ENCODE results near the gene PTH2. TPM values are rescaled to one million over a fixed set of nuclear protein-coding genes. Genes with fewer than 3 reads are reported as not detected.

PTH2 gene
- total RNA-seq, 4 donors from 2014 or later = not detected

DNA sequence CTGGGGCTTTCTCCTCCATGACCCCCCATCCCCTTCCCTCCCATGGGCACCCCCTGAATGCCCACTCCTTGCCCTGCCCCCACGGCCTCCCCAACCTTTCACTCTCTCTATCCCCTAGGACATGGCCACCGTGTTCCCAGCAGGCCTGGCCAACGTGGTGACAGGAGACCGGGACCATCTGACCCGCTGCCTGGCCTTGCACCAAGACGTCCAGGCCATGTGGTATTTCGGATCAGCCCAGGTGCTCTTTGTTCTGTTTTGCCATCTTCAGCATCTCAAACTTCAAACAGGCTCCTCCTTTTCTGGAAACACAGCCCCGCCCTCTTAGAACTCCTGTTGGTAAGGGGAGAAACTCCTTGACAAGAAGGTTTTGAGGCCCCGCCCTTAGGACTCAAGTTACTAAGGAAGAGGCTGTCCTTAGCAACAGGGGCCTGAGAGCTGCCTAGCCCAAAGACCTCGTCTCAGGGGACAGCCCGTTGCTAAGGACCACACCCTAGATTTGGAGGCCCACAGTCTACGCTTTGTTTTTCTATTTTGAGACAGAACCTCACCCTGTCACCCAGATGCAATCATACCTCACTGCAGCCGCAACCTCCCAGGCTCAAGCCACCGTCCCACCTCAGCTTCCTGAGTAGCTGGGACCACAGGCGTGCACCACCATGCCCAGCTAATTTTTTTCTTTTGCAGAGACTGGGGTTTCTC is 45.7 kb upstream of the PTH2 start:
- H3K36me3 ChIP-seq = peaks cover 0 to 11% of the 10 kb centered on the region in 2 donors
- peak overlapping the region in 1 of 3 donors; percentile 45 for H3K27ac ChIP-seq
- TF ChIP-seq CTCF (IDR thresholded peaks at IDR 0.05) (no peak), POLR2A (IDR thresholded peaks at IDR 0.05) (no peak)
- WGBS, 2 donors = 70 to 75% methylated on average over 15 of the region's 15 CpGs
- intact Hi-C loops (cut with DNase I) = no loop called here
- H3K9me3 ChIP-seq = no peaks in the 10 kb centered on the region
- peaks cover 4 to 8% of the 10 kb centered on the region in 2 donors for H3K4me1 ChIP-seq
- H3K4me3 ChIP-seq (replicated peaks in 1 of 3) = no peak overlapping the region
- H3K27me3 ChIP-seq = no peaks in the 10 kb centered on the region
- peak; percentile 18 to 36 for DNase-seq

GRCh38 chr19:49468199-49468598 is 45.0 kb upstream of the PTH2 start:
- TF ChIP-seq CTCF (IDR thresholded peaks at IDR 0.05) = no peak
- no peak for TF ChIP-seq POLR2A (IDR thresholded peaks at IDR 0.05)
- intact Hi-C loops (cut with DNase I) = no loop called here
- Histone ChIP-seq H3K4me3 (replicated peaks in 1 of 3) (no peak overlapping the region), H3K4me1 (peaks cover 0 to 8% of the 10 kb centered on the region in 2 donors), H3K27me3 (no peaks in the 10 kb centered on the region), H3K36me3 (peaks cover 0 to 11% of the 10 kb centered on the region in 2 donors), H3K27ac (peak overlapping the region in 1 of 3 donors; percentile 45), H3K9me3 (no peaks in the 10 kb centered on the region)
- 91 to 95% methylated on average over 13 to 19 of the region's 19 CpGs for WGBS, 2 donors
- DNase-seq = no peak

- Histone ChIP-seq H3K4me3 (replicated peaks in 1 of 3) (no peak overlapping the region), H3K36me3 (peaks cover 0 to 11% of the 10 kb centered on the region in 2 donors), H3K27me3 (no peaks in the 10 kb centered on the region), H3K9me3 (no peaks in the 10 kb centered on the region), H3K27ac (no peak overlapping the region), H3K4me1 (peaks cover 0 to 8% of the 10 kb centered on the region in 2 donors)
- DNase-seq = no peak
- intact Hi-C loops (cut with DNase I) = no loop called here
- no peak for TF ChIP-seq POLR2A (IDR thresholded peaks at IDR 0.05)
- no peak for TF ChIP-seq CTCF (IDR thresholded peaks at IDR 0.05)
- WGBS, 2 donors = 100% methylated on average over 1 of the region's 3 CpGs; no CpG with 5 or more reads in 1 of the 2 donors
Observed at GRCh38 chr19:49465371-49465770, 42.1 kb upstream of the PTH2 start.

- no peak overlapping the region for H3K4me3 ChIP-seq (replicated peaks in 1 of 3)
- intact Hi-C loops (cut with DNase I) = no loop called here
- H3K36me3 ChIP-seq = peaks cover 0 to 14% of the 10 kb centered on the region in 2 donors
- TF ChIP-seq POLR2A (IDR thresholded peaks at IDR 0.05) = no peak
- TF ChIP-seq CTCF (IDR thresholded peaks at IDR 0.05) = no peak
- no peak for DNase-seq
- H3K4me1 ChIP-seq = peaks cover 0 to 8% of the 10 kb centered on the region in 2 donors
- 91 to 93% methylated on average over 30 to 38 of the region's 39 CpGs for WGBS, 2 donors
- H3K27ac ChIP-seq = no peak overlapping the region
- H3K9me3 ChIP-seq = no peaks in the 10 kb centered on the region
- H3K27me3 ChIP-seq = no peaks in the 10 kb centered on the region
Observed at GRCh38 chr19:49463960-49464740, 40.9 kb upstream of the PTH2 start.

- no peak for DNase-seq
- TF ChIP-seq CTCF (IDR thresholded peaks at IDR 0.05) (no peak), POLR2A (IDR thresholded peaks at IDR 0.05) (no peak)
- Histone ChIP-seq H3K27me3 (no peaks in the 10 kb centered on the region), H3K4me3 (replicated peaks in 1 of 3) (no peak overlapping the region), H3K4me1 (no peaks in the 10 kb centered on the region), H3K9me3 (no peaks in the 10 kb centered on the region), H3K27ac (no peak overlapping the region), H3K36me3 (peaks cover 0 to 14% of the 10 kb centered on the region in 2 donors)
- intact Hi-C loops (cut with DNase I) = no loop called here
- WGBS, 2 donors = 92 to 97% methylated on average over 10 to 12 of the region's 12 CpGs
Observed at GRCh38 chr19:49462492-49462891, 39.3 kb upstream of the PTH2 start.

Data from thyroid gland (tissue), 4 donors.